Osteocyte (in vitro differentiated cells): ENCODE measurements around the gene TAAR1. TPM values are rescaled to one million over a fixed set of nuclear protein-coding genes. Genes with fewer than 3 reads are reported as not detected.
"Not testable (repeated sequence)": the region's sequence is repeated elsewhere in the genome, so short reads cannot be mapped to it uniquely, and the experiment has no call there.

Source experiments
- DNase-seq: peaks from one replicate; pipeline ENCODE4 v3.0.0; 2021; ENCODE audit warnings: mixed read lengths; ENCODE audit not compliant: unreplicated experiment; ENCODE audit errors: extremely low spot score
- H3K27ac Mint-ChIP-seq: one replicate; pipeline ENCODE4 v1.8.0; 2021; ENCODE audit warnings: mild to moderate bottlenecking, mixed read lengths; ENCODE audit not compliant: unreplicated experiment
- H3K27me3 Mint-ChIP-seq: one replicate; pipeline ENCODE4 v1.8.0; 2021; ENCODE audit warnings: mixed read lengths; ENCODE audit not compliant: unreplicated experiment
- H3K36me3 Mint-ChIP-seq: one replicate; pipeline ENCODE4 v1.8.0; 2021; ENCODE audit warnings: mixed read lengths; ENCODE audit not compliant: unreplicated experiment
- H3K4me1 Mint-ChIP-seq: one replicate; pipeline ENCODE4 v1.8.0; 2021; ENCODE audit warnings: mixed read lengths; ENCODE audit not compliant: unreplicated experiment
- H3K4me3 Mint-ChIP-seq: one replicate; pipeline ENCODE4 v1.8.0; 2021; ENCODE audit warnings: mild to moderate bottlenecking, moderate library complexity, mixed read lengths; ENCODE audit not compliant: unreplicated experiment
- H3K9me3 Mint-ChIP-seq: one replicate; pipeline ENCODE4 v1.8.0; 2021; ENCODE audit warnings: mixed read lengths; ENCODE audit not compliant: unreplicated experiment
- long read RNA-seq: library from polyadenylated mRNA; unstranded; transcript quantifications from one replicate; pipeline ENCODE4 v2.0.0, GENCODE V29; 2021
- total RNA-seq: library from RNA; stranded (reverse); gene quantifications from 2 replicates; pipeline ENCODE4 v1.2.1, GENCODE V29; 2021
- TF ChIP-seq, protein P1 (sequence below): fragments of 200-600 bp; sonication (generic); IDR thresholded peaks from 2 replicates; pipeline ENCODE4 v1.5.0; 2021; ENCODE audit warnings: antibody characterized with exemption, mild to moderate bottlenecking, moderate library complexity

The TAAR1 gene, protein sequence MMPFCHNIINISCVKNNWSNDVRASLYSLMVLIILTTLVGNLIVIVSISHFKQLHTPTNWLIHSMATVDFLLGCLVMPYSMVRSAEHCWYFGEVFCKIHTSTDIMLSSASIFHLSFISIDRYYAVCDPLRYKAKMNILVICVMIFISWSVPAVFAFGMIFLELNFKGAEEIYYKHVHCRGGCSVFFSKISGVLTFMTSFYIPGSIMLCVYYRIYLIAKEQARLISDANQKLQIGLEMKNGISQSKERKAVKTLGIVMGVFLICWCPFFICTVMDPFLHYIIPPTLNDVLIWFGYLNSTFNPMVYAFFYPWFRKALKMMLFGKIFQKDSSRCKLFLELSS
- total RNA-seq = not detected in 2 replicates
- long read RNA-seq = 0 reads

- no peaks in the 10 kb centered on the region for H3K4me1 Mint-ChIP-seq
- H3K4me3 Mint-ChIP-seq = no peak within 1 kb of the TSS
- TF ChIP-seq, protein P1, sequence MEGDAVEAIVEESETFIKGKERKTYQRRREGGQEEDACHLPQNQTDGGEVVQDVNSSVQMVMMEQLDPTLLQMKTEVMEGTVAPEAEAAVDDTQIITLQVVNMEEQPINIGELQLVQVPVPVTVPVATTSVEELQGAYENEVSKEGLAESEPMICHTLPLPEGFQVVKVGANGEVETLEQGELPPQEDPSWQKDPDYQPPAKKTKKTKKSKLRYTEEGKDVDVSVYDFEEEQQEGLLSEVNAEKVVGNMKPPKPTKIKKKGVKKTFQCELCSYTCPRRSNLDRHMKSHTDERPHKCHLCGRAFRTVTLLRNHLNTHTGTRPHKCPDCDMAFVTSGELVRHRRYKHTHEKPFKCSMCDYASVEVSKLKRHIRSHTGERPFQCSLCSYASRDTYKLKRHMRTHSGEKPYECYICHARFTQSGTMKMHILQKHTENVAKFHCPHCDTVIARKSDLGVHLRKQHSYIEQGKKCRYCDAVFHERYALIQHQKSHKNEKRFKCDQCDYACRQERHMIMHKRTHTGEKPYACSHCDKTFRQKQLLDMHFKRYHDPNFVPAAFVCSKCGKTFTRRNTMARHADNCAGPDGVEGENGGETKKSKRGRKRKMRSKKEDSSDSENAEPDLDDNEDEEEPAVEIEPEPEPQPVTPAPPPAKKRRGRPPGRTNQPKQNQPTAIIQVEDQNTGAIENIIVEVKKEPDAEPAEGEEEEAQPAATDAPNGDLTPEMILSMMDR = no peak
- peaks cover 24% of the 10 kb centered on the region for H3K27me3 Mint-ChIP-seq
- H3K36me3 Mint-ChIP-seq = no peaks in the 10 kb centered on the region
- H3K27ac Mint-ChIP-seq = no peak within 1 kb of the TSS
- no peak for DNase-seq
- H3K9me3 Mint-ChIP-seq = no peaks in the 10 kb centered on the region
Observed at GRCh38 chr6:132659082-132659481, at the start of gene TAAR1. TAAR1 (minus strand) TSS chr6:132659182; CDS start chr6:132646003, 13,179 bp downstream.

DNA sequence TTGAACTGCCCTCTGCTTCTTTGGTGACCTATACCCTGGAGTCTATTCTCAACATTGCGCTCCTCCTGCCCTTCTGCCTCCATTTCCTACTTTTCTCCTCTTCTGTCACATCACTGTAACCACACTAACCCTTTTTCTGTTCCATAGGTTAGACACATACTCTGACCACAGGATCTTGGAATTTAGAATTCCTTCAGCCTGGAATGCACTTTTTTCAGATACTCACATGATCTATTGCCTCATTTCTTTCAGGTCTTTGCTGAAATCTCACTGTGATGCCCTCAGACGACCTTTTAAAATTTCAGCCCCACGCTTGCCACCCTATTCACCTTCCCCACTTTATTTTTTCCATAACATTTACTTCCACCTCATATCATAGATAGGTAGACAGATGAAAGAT lies 49.8 kb upstream of the TAAR1 start:
- H3K27ac Mint-ChIP-seq = no peak overlapping the region
- TF ChIP-seq, protein P1 = no peak
- no peaks in the 10 kb centered on the region for H3K36me3 Mint-ChIP-seq
- no peak for DNase-seq
- H3K4me3 Mint-ChIP-seq = no peak overlapping the region
- H3K9me3 Mint-ChIP-seq = peaks cover 18% of the 10 kb centered on the region
- no peaks in the 10 kb centered on the region for H3K4me1 Mint-ChIP-seq
- peaks cover 10% of the 10 kb centered on the region for H3K27me3 Mint-ChIP-seq

- H3K27me3 Mint-ChIP-seq = peaks cover 15% of the 10 kb centered on the region
- TF ChIP-seq, protein P1 = no peak
- H3K4me3 Mint-ChIP-seq = no peak overlapping the region
- H3K9me3 Mint-ChIP-seq = peaks cover 18% of the 10 kb centered on the region
- no peak for DNase-seq
- H3K36me3 Mint-ChIP-seq = no peaks in the 10 kb centered on the region
- H3K4me1 Mint-ChIP-seq = no peaks in the 10 kb centered on the region
- H3K27ac Mint-ChIP-seq = no peak overlapping the region
Observed at GRCh38 chr6:132708002-132708401, 49.0 kb upstream of the TAAR1 start.

DNA sequence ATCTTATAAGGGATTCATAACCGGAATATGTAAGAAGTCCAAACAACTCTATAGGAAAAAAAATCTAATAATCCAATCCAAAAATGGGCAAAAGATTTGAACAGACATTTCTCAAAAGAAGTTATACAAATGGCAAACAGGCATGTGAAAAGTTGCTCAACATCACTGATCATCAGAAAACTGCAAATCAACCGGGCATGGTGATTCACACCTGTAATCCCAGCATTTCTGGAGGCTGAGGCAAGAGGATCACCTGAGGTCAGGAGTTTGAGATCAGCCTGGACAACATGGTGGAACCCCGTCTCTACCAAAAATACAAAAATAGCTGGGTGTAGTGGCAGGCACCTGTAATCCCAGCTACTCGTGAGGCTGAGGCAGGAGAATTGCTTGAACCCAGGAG lies 47.8 kb upstream of the TAAR1 start:
- not testable (repeated sequence) for H3K4me3 Mint-ChIP-seq, H3K4me1 Mint-ChIP-seq, DNase-seq, H3K36me3 Mint-ChIP-seq, H3K27ac Mint-ChIP-seq
- peaks cover 18% of the 10 kb centered on the region for H3K9me3 Mint-ChIP-seq
- H3K27me3 Mint-ChIP-seq = peaks cover 15% of the 10 kb centered on the region

DNA sequence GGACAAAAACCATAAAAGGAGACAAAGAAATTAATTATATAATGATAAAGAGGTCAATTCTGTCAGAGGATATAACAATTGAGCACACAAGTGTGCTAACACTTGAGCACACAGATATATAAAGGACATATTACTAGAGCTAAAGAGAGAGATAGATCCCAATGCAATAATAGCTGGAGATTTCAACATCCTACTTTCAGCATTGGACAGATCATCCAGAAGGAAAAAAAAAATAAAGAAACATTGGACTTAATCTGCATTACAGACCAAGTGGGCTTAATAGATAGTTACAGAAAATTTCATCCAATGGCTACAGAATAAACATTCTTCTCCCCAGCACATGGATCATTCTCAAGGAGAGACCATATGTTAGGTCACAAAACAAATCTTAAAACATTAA lies 45.0 kb upstream of the TAAR1 start:
- no peak overlapping the region for H3K4me3 Mint-ChIP-seq
- TF ChIP-seq, protein P1 = no peak
- DNase-seq = no peak
- peaks cover 18% of the 10 kb centered on the region for H3K27me3 Mint-ChIP-seq
- H3K27ac Mint-ChIP-seq = no peak overlapping the region
- peaks cover 18% of the 10 kb centered on the region for H3K9me3 Mint-ChIP-seq
- no peaks in the 10 kb centered on the region for H3K4me1 Mint-ChIP-seq
- no peaks in the 10 kb centered on the region for H3K36me3 Mint-ChIP-seq
